B cell (primary cell): ENCODE measurements around the gene ARAP1. TPM values are rescaled to one million over a fixed set of nuclear protein-coding genes. Genes with fewer than 3 reads are reported as not detected.

Source experiments
- ATAC-seq: fragments of 200-7000 bp; cut with Tn5 transposase; one replicate; pipeline ENCODE4 v1.10.0; 2021; ENCODE audit warnings: low read depth, mild to moderate bottlenecking, moderate number of reproducible peaks, moderate library complexity
- CTCF ChIA-PET: fragments of 350-600 bp; sonication (Branson Sonifier 250); formaldehyde crosslinking; loops from one replicate; lab custom pipeline; 2021; ENCODE audit warnings: antibody characterized with exemption, inconsistent platforms; lab: Charles Lee
- POLR2A ChIA-PET: fragments of 350-600 bp; sonication (Branson Sonifier 250); formaldehyde crosslinking; loops from one replicate; lab custom pipeline; 2021; ENCODE audit warnings: antibody characterized with exemption; lab: Charles Lee
- DNase-seq: peaks from one replicate; pipeline ENCODE4 v3.0.0; 2013
- H2AFZ ChIP-seq: 2 replicates; pipeline ENCODE4 v1.6.1; 2012; ENCODE audit warnings: mild to moderate bottlenecking, low read depth, low read length; ENCODE audit not compliant: insufficient read depth, poor library complexity, severe bottlenecking
- H3K27ac ChIP-seq, 2 donors: 1 replicate in 1 of 2; 2 replicates in 1 of 2; pipeline ENCODE4 v1.5.1; 2012 to 2013; ENCODE audit warnings: low read length in 2 of 2, mild to moderate bottlenecking in 2 of 2, moderate library complexity in 1 of 2
- H3K27me3 ChIP-seq, 4 experiments: fragments of 200-600 bp in 1 of 4; sonication (generic) in 1 of 4; replicated peaks in 1 of 4; 1 replicate in 2 of 4; 2 replicates in 2 of 4; pipeline versions ENCODE4 v1.6.1 to v1.7.0; 2013 to 2016; ENCODE audit warnings: low read length in 3 of 4, mild to moderate bottlenecking in 2 of 4, mixed read lengths in 1 of 4, moderate library complexity in 1 of 4; ENCODE audit not compliant: insufficient read depth in 4 of 4, control insufficient read depth in 3 of 4; ENCODE audit errors: control extremely low read depth in 1 of 4
- H3K36me3 ChIP-seq, 2 experiments: replicated peaks in 1 of 2; 1 replicate in 1 of 2; 2 replicates in 1 of 2; pipeline versions ENCODE4 v1.6.1 to v1.7.1; 2013; ENCODE audit warnings: low read length in 1 of 2; ENCODE audit not compliant: insufficient read depth in 2 of 2, control insufficient read depth in 1 of 2; ENCODE audit errors: control extremely low read depth in 1 of 2, extremely low read depth in 1 of 2
- H3K4me1 ChIP-seq, 2 donors: fragments of 200-600 bp in 1 of 2; sonication (generic) in 1 of 2; 1 replicate in 1 of 2; 2 replicates in 1 of 2; pipeline versions ENCODE4 v1.5.1 to v1.6.1; 2013 to 2017; ENCODE audit warnings: low read length in 2 of 2; ENCODE audit not compliant: control insufficient read depth in 2 of 2, insufficient read depth in 2 of 2
- H3K4me2 ChIP-seq: replicated peaks from 2 replicates; pipeline ENCODE3; 2012; ENCODE audit warnings: mild to moderate bottlenecking, low read depth, low read length; ENCODE audit not compliant: poor library complexity, severe bottlenecking
- H3K4me3 ChIP-seq, 5 experiments: fragments of 200-600 bp in 1 of 5; sonication (generic) in 1 of 5; 1 replicate in 3 of 5; 2 replicates in 2 of 5; pipeline versions ENCODE4 v1.5.1 to v1.7.0; 2011 to 2016; ENCODE audit warnings: low read length in 4 of 5, mild to moderate bottlenecking in 4 of 5, low read depth in 2 of 5, control low read depth in 1 of 5, moderate library complexity in 1 of 5; ENCODE audit not compliant: insufficient read depth in 1 of 5; ENCODE audit errors: control extremely low read depth in 1 of 5, extremely low read depth in 1 of 5
- H3K79me2 ChIP-seq: fragments of 200-600 bp; sonication (generic); one replicate; pipeline ENCODE4 v1.6.0; 2016; ENCODE audit warnings: low read length; ENCODE audit not compliant: control insufficient read depth, insufficient read depth
- H3K9ac ChIP-seq: fragments of 200-600 bp; sonication (generic); 2 replicates; pipeline ENCODE4 v1.6.1; 2017; ENCODE audit warnings: mild to moderate bottlenecking, low read length, moderate library complexity
- H3K9me3 ChIP-seq, 3 donors: one replicate each; pipeline versions ENCODE4 v1.6.1 to v1.7.1; 2013; ENCODE audit warnings: low read length in 2 of 3; ENCODE audit not compliant: control insufficient read depth in 2 of 3, insufficient read depth in 1 of 3; ENCODE audit errors: control extremely low read depth in 1 of 3
- H4K20me1 ChIP-seq: 2 replicates; pipeline ENCODE4 v1.6.0; 2012; ENCODE audit warnings: mild to moderate bottlenecking, low read length; ENCODE audit not compliant: insufficient read depth, control insufficient read depth, poor library complexity, severe bottlenecking
- H3K27ac Mint-ChIP-seq: one replicate; pipeline ENCODE4 v1.8.0; 2021; ENCODE audit warnings: mixed read lengths
- H3K27me3 Mint-ChIP-seq: one replicate; pipeline ENCODE4 v1.8.0; 2021; ENCODE audit warnings: mixed read lengths
- H3K4me1 Mint-ChIP-seq: one replicate; pipeline ENCODE4 v1.8.0; 2021; ENCODE audit warnings: mixed read lengths
- H3K4me3 Mint-ChIP-seq: one replicate; pipeline ENCODE4 v1.8.0; 2021; ENCODE audit warnings: mixed read lengths
- H3K9me3 Mint-ChIP-seq: one replicate; pipeline ENCODE4 v1.8.0; 2022; ENCODE audit warnings: mixed read lengths; ENCODE audit not compliant: insufficient read depth
- CTCF ChIP-seq: fragments of 200-600 bp; IDR thresholded peaks from one replicate; pipeline ENCODE4 v1.8.0; 2022; ENCODE audit warnings: antibody characterized with exemption, mild to moderate bottlenecking
- EZH2 ChIP-seq: IDR thresholded peaks from 2 replicates; pipeline ENCODE4 v1.6.1; 2012; ENCODE audit warnings: borderline replicate concordance, low read depth, mild to moderate bottlenecking, moderate library complexity, low read length; ENCODE audit not compliant: insufficient read depth, poor library complexity, severe bottlenecking
- WGBS: methylation state at CpG from one replicate; pipeline ENCODE4 v1.1.5; 2013; ENCODE audit warnings: missing lambda C conversion rate; ENCODE audit not compliant: insufficient coverage; 5-methylcytosine and 5-hydroxymethylcytosine counted together
- intact Hi-C: fragments of 100-400 bp; cut with micrococcal nuclease; formaldehyde crosslinking; loops from one replicate; pipeline ENCODE4 v1.10.0; 2022
- polyA plus RNA-seq: library from polyadenylated mRNA; depleted of rRNA; stranded (reverse); fragments of >200 nt; gene quantifications from 2 replicates; pipeline ENCODE4 v1.2.3, GENCODE V29; 2012
- total RNA-seq, 2 donors: library from RNA; stranded (reverse); fragments of 120-200 nt in 1 of 2; gene quantifications; 1 replicate in 1 of 2; 2 replicates in 1 of 2; pipeline versions ENCODE4 v1.2.3 to v1.2.4, GENCODE V29; 2013 to 2022

ARAP1 gene
- total and polyA plus RNA-seq, 2 donors (not counting 1 experiment from before 2014, with no cell fraction given), result 143 to 242 TPM

GRCh38 chr11:72718101-72718501 is 34.1 kb downstream of the ARAP1 start:
- Histone ChIP-seq H3K27me3 (no peaks in the 10 kb centered on the region), H3K79me2 (peaks cover 100% of the 10 kb centered on the region), H3K27ac (no peak overlapping the region), H3K36me3 (peaks cover 0 to 66% of the 10 kb centered on the region in 2 experiments), H4K20me1 (peaks cover 98% of the 10 kb centered on the region), H3K4me3 (no peak overlapping the region), H2AFZ (no peak overlapping the region), H3K9ac (no peak overlapping the region), H3K9me3 (no peaks in the 10 kb centered on the region), H3K4me2 (peak overlapping the region; percentile 16), H3K4me1 (peaks cover 42 to 54% of the 10 kb centered on the region in 2 donors)
- ChIA-PET POLR2A (interaction anchor here (0.6 kb wide), 1 partner anchor 22 kb away, joined by 3 read pairs; no protein-coding TSS in a partner anchor), CTCF (interaction anchor here (0.9 to 23.8 kb wide), 3 partner anchors 17 to 72 kb away, joined by 3 to 390 read pairs (median 3); partner anchors contain the start of gene STARD10)
- intact Hi-C loops, result no loop called here
- DNase-seq, result no peak
- TF ChIP-seq EZH2, result no peak
- no peak for TF ChIP-seq CTCF
- peaks cover 65% of the 10 kb centered on the region for H3K4me1 Mint-ChIP-seq
- no peak for ATAC-seq
- no peaks in the 10 kb centered on the region for H3K27me3 Mint-ChIP-seq
- peak overlapping the region; percentile 73 for H3K27ac Mint-ChIP-seq
- no peaks in the 10 kb centered on the region for H3K9me3 Mint-ChIP-seq
- H3K4me3 Mint-ChIP-seq, result no peak overlapping the region
- 82% methylated on average over 9 of the region's 9 CpGs for WGBS

GRCh38 chr11:72716788-72717435 is 35.3 kb downstream of the ARAP1 start:
- ATAC-seq (no peak), DNase-seq (no peak)
- no peak overlapping the region for H3K4me3 Mint-ChIP-seq
- TF ChIP-seq CTCF, result no peak
- TF ChIP-seq EZH2, result no peak
- WGBS, result 97% methylated on average over 14 of the region's 14 CpGs
- POLR2A ChIA-PET, result interaction anchor here (0.6 kb wide), 1 partner anchor 731 kb away, joined by 5 read pairs; no protein-coding TSS in a partner anchor
- H3K4me1 ChIP-seq, result peaks cover 35 to 43% of the 10 kb centered on the region in 2 donors
- H3K36me3 ChIP-seq, result peaks cover 0 to 75% of the 10 kb centered on the region in 2 experiments
- H3K27ac Mint-ChIP-seq, result no peak overlapping the region
- H3K27me3 Mint-ChIP-seq, result no peaks in the 10 kb centered on the region
- H3K79me2 ChIP-seq, result peaks cover 100% of the 10 kb centered on the region
- no peak overlapping the region for H3K4me2 ChIP-seq
- H3K9me3 Mint-ChIP-seq, result no peaks in the 10 kb centered on the region
- H3K9me3 ChIP-seq, result no peaks in the 10 kb centered on the region
- H4K20me1 ChIP-seq, result peaks cover 99% of the 10 kb centered on the region
- H3K27me3 ChIP-seq, result no peaks in the 10 kb centered on the region
- peaks cover 54% of the 10 kb centered on the region for H3K4me1 Mint-ChIP-seq
- no peak overlapping the region for H3K4me3 ChIP-seq
- no peak overlapping the region for H2AFZ ChIP-seq
- intact Hi-C loops, result no loop called here
- CTCF ChIA-PET, result interaction anchor here (0.5 to 2.2 kb wide), 4 partner anchors 8 to 79 kb away, joined by 3 to 16 read pairs (median 3); no protein-coding TSS in a partner anchor
- no peak overlapping the region for H3K27ac ChIP-seq
- no peak overlapping the region for H3K9ac ChIP-seq
